IMR-90 (cell line): Measurements from ENCODE around the gene FBXO33. TPM values are rescaled to one million over a fixed set of nuclear protein-coding genes. Genes with fewer than 3 reads are reported as not detected.

Experiments
- ATAC-seq: fragments of 200-7000 bp; cut with Tn5 transposase; 2 replicates; pipeline ENCODE4 v1.9.1; 2020; ENCODE audit warnings: low read depth, mild to moderate bottlenecking, moderate library complexity
- BruUV-seq: library from RNA; stranded (reverse); fragments of 400-500 nt; replicated peaks from 2 replicates; lab custom pipeline; 2021; lab: Mats Ljungman, UMichigan
- CTCF ChIA-PET: fragments of 300-600 bp; formaldehyde crosslinking; extraction: SDS; loops from one replicate; lab custom pipeline; 2021; ENCODE audit warnings: antibody characterized with exemption; lab: Yijun Ruan, JAX
- POLR2A ChIA-PET: fragments of 300-600 bp; sonication (Branson Sonifier 250); formaldehyde crosslinking; loops from one replicate; lab custom pipeline; 2022; ENCODE audit warnings: antibody characterized with exemption; ENCODE audit not compliant: unreplicated experiment; lab: Charles Lee
- DNase-seq: peaks from one replicate; pipeline ENCODE4 v3.0.0; 2013
- H2AFZ ChIP-seq: replicated peaks from 2 replicates; pipeline ENCODE3; 2013; ENCODE audit warnings: low read length, mild to moderate bottlenecking; ENCODE audit not compliant: poor library complexity
- H2AK5ac ChIP-seq: 2 replicates; pipeline ENCODE4 v1.6.1; 2013; ENCODE audit warnings: low read depth, low read length, inconsistent platforms
- H2AK9ac ChIP-seq: replicated peaks from 2 replicates; pipeline ENCODE3; 2013; ENCODE audit warnings: mild to moderate bottlenecking, low read depth, low read length, moderate library complexity; ENCODE audit not compliant: poor library complexity
- H2BK120ac ChIP-seq: 2 replicates; pipeline ENCODE4 v1.6.1; 2013; ENCODE audit warnings: low read depth, low read length, inconsistent platforms
- H2BK15ac ChIP-seq: 3 replicates; pipeline ENCODE4 v1.6.1; 2013; ENCODE audit warnings: low read depth, low read length, inconsistent platforms
- H2BK20ac ChIP-seq: 2 replicates; pipeline ENCODE4 v1.6.1; 2013; ENCODE audit warnings: low read depth, mild to moderate bottlenecking, inconsistent platforms, low read length, moderate library complexity
- H2BK5ac ChIP-seq: 2 replicates; pipeline ENCODE4 v1.6.1; 2013; ENCODE audit warnings: mild to moderate bottlenecking, low read depth, low read length, inconsistent platforms; ENCODE audit not compliant: poor library complexity, severe bottlenecking
- H3K14ac ChIP-seq: replicated peaks from 2 replicates; pipeline ENCODE4 v1.6.1; 2013; ENCODE audit warnings: low read depth, low read length, inconsistent platforms
- H3K18ac ChIP-seq: 2 replicates; pipeline ENCODE4 v1.6.1; 2013; ENCODE audit warnings: low read depth, low read length, control low read depth
- H3K23ac ChIP-seq: 2 replicates; pipeline ENCODE4 v1.6.1; 2013; ENCODE audit warnings: low read depth, low read length, inconsistent platforms
- H3K27ac ChIP-seq: 2 replicates; pipeline ENCODE4 v1.5.1; 2013; ENCODE audit warnings: mild to moderate bottlenecking, control low read depth, low read length; ENCODE audit not compliant: insufficient read depth
- H3K27me3 ChIP-seq: 2 replicates; pipeline ENCODE4 v1.6.1; 2013; ENCODE audit warnings: low read length; ENCODE audit not compliant: control insufficient read depth, insufficient read depth
- H3K36me3 ChIP-seq: 2 replicates; pipeline ENCODE4 v1.6.1; 2013; ENCODE audit warnings: low read length, mixed read lengths; ENCODE audit not compliant: control insufficient read depth, insufficient read depth
- H3K4ac ChIP-seq: 2 replicates; pipeline ENCODE4 v1.6.1; 2013; ENCODE audit warnings: low read depth, low read length, inconsistent platforms
- H3K4me1 ChIP-seq: 2 replicates; pipeline ENCODE4 v1.6.1; 2013; ENCODE audit warnings: low read length, mixed read lengths; ENCODE audit not compliant: control insufficient read depth, insufficient read depth
- H3K4me2 ChIP-seq: 2 replicates; pipeline ENCODE4 v1.6.1; 2013; ENCODE audit warnings: low read depth, mild to moderate bottlenecking, control low read depth, low read length, moderate library complexity
- H3K4me3 ChIP-seq: 2 replicates; pipeline ENCODE4 v1.5.1; 2013; ENCODE audit warnings: low read depth, mild to moderate bottlenecking, control low read depth, low read length, moderate library complexity; ENCODE audit not compliant: insufficient read depth
- H3K56ac ChIP-seq: 2 replicates; pipeline ENCODE4 v1.6.1; 2013; ENCODE audit warnings: low read length, inconsistent platforms; ENCODE audit not compliant: insufficient read depth; ENCODE audit errors: extremely low read depth
- H3K79me1 ChIP-seq, 2 experiments: 2 replicates each; pipeline ENCODE4 v1.6.1; 2013; ENCODE audit warnings: low read length in 2 of 2, inconsistent platforms in 1 of 2, low read depth in 1 of 2
- H3K9ac ChIP-seq: 2 replicates; pipeline ENCODE4 v1.6.1; 2013; ENCODE audit warnings: low read depth, low read length, control low read depth
- H3K9me1 ChIP-seq: 2 replicates; pipeline ENCODE4 v1.6.1; 2013; ENCODE audit warnings: low read length, inconsistent platforms; ENCODE audit not compliant: insufficient read depth
- H3K9me3 ChIP-seq: 2 replicates; pipeline ENCODE4 v1.6.1; 2013; ENCODE audit warnings: low read length; ENCODE audit not compliant: control insufficient read depth, insufficient read depth
- H4K20me1 ChIP-seq: 2 replicates; pipeline ENCODE4 v1.6.1; 2013; ENCODE audit warnings: low read length, inconsistent platforms; ENCODE audit not compliant: insufficient read depth
- H4K5ac ChIP-seq: 2 replicates; pipeline ENCODE4 v1.6.1; 2013; ENCODE audit warnings: mild to moderate bottlenecking, low read depth, low read length, control low read depth
- H4K8ac ChIP-seq, 2 experiments: 2 replicates each; pipeline ENCODE4 v1.6.1; 2013; ENCODE audit warnings: low read depth in 2 of 2, low read length in 2 of 2, control low read depth in 1 of 2, inconsistent platforms in 1 of 2
- H4K91ac ChIP-seq: 2 replicates; pipeline ENCODE4 v1.6.1; 2013; ENCODE audit warnings: low read depth, low read length, inconsistent platforms; ENCODE audit not compliant: insufficient read depth
- WGBS, 2 experiments: methylation state at CpG; one replicate each; pipeline versions ENCODE4 v1.1.5 to v1.1.7; 2013; ENCODE audit warnings: missing lambda C conversion rate in 2 of 2; ENCODE audit not compliant: insufficient read length in 1 of 2; ENCODE audit errors: extremely low coverage in 2 of 2; 5-methylcytosine and 5-hydroxymethylcytosine counted together
- dilution Hi-C: fragments of 300-500 bp; cut with HindIII; formaldehyde crosslinking; loops from one replicate; pipeline ENCODE4 v1.14.3; 2018; ENCODE audit warnings: low sequenced_read_pairs; ENCODE audit not compliant: unreplicated experiment
- in situ Hi-C: fragments of 300-500 bp; cut with MboI; formaldehyde crosslinking; loops from 3 replicates; pipeline ENCODE4 v1.14.3; 2019; ENCODE audit warnings: low sequenced_read_pairs, inconsistent platforms, mixed read lengths
- intact Hi-C: fragments of 100-400 bp; cut with micrococcal nuclease; formaldehyde crosslinking; loops from 2 replicates; pipeline ENCODE4 v1.10.0; 2022
- polyA plus RNA-seq, 3 experiments: library from polyadenylated mRNA; depleted of rRNA; stranded (reverse); fragments of >200 nt; gene quantifications; 2 replicates each; pipeline ENCODE4 v1.2.3, GENCODE V29; 2012; ENCODE audit warnings: low replicate concordance in 1 of 3
- total RNA-seq: library from RNA; depleted of rRNA; stranded (reverse); fragments of >200 nt; gene quantifications from 2 replicates; pipeline ENCODE4 v1.2.3, GENCODE V29; 2012
- TF ChIP-seq, protein P1 (sequence below): fragments of 150-350 bp; IDR thresholded peaks from 2 replicates; pipeline ENCODE4 v1.6.1; 2017; ENCODE audit warnings: mild to moderate bottlenecking, antibody characterized with exemption, low read length, low read depth

The FBXO33 gene
- total and polyA plus RNA-seq, 2 of the 4 experiments (the other 2 are of a cell fraction) = 7.6 to 10.0 TPM

DNA sequence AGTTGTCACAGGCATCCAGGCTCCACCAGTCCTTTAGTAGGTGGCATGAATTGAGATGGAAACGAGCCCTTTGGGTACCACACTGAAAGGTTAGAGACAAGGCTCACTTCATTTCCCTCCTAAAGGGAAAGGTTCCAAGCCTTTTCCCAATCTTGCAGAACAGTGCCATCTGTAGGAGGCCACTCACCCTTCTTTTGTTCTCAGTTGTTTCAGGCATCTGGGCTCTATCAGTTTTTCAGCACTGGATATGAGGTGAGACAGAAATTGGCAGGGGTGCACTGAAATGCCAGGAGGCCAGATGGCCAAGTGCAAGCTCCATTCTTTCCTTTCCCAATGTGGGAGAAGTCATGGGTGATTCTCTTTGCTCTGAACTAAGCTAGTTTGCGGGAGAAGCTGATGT lies 15.2 kb downstream of the FBXO33 start:
- Histone ChIP-seq H3K23ac (no peak overlapping the region), H4K91ac (no peak overlapping the region), H3K79me1 (peaks cover 18% of the 10 kb centered on the region in 2 experiments), H2BK15ac (no peak overlapping the region), H3K9me1 (peaks cover 2% of the 10 kb centered on the region; the same call in 1 of the 2 replicates), H3K4ac (no peak overlapping the region), H2BK20ac (no peak overlapping the region), H2AFZ (no peak overlapping the region), H2BK120ac (no peak overlapping the region), H4K20me1 (no peaks in the 10 kb centered on the region), H3K27me3 (no peaks in the 10 kb centered on the region), H3K27ac (no peak overlapping the region), H2AK9ac (no peak overlapping the region), H2AK5ac (no peak overlapping the region), H3K4me1 (no peaks in the 10 kb centered on the region), H3K4me2 (no peak overlapping the region), H3K18ac (no peak overlapping the region), H3K36me3 (peaks cover 2% of the 10 kb centered on the region), H4K5ac (no peak overlapping the region), H2BK5ac (no peak overlapping the region), H3K56ac (no peak overlapping the region), H3K9ac (no peak overlapping the region), H3K9me3 (peaks cover 7% of the 10 kb centered on the region), H3K4me3 (no peak overlapping the region), H4K8ac (no peak overlapping the region), H3K14ac (no peak overlapping the region)
- dilution Hi-C loops = no loop called here
- TF ChIP-seq, protein P1, sequence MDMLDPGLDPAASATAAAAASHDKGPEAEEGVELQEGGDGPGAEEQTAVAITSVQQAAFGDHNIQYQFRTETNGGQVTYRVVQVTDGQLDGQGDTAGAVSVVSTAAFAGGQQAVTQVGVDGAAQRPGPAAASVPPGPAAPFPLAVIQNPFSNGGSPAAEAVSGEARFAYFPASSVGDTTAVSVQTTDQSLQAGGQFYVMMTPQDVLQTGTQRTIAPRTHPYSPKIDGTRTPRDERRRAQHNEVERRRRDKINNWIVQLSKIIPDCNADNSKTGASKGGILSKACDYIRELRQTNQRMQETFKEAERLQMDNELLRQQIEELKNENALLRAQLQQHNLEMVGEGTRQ = no peak
- DNase-seq (no peak), ATAC-seq (no peak)
- WGBS, 2 experiments = 100% methylated on average over 1 of the region's 2 CpGs; no CpG with 5 or more reads in 1 of the 2 experiments
- ChIA-PET POLR2A (no interaction called here), CTCF (no interaction called here)
- in situ Hi-C loops = no loop called here
- BruUV-seq = no TSS peak
- intact Hi-C loops = no loop called here
